Measurements from ENCODE around the gene TMPRSS9. TPM values are rescaled to one million over a fixed set of nuclear protein-coding genes. Genes with fewer than 3 reads are reported as not detected.
A peak's percentile ranks its signal among the peaks of the same experiment; 100 is the strongest.

Gene TMPRSS9
- total and polyA plus RNA-seq, 10 donors: 0.70 to 4.3 (median 2.7) TPM

DNA sequence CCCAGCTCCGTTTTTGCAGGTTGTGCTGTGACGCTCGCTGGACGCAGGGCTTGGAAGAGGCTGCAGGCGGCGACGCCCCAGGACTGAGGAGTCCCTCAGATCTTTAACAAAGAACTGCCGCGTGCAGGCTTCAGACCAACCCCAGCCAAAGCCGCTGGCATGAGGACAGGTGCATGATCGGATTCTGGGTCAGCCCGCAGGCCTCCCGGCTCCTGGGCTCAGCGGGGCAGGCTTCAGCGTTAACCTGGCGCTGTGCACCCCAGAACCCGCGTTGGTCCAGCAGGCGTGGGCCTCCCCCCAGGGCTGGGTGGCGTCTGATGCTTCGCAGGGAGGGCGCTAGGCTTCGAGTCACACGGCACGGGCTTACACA, 68.2 kb downstream of the TMPRSS9 start:
- 51 to 73% (median 65%) methylated on average over 20 to 25 of the region's 25 CpGs for WGBS, 5 donors
- Histone ChIP-seq H3K4me3 (peak overlapping the region; percentile 75 to 100 (median 90)), H3K27ac (peak overlapping the region in 7 of 8 donors; percentile 94 to 99 (median 97)), H3K27me3 (replicated peaks in 1 of 7) (no peaks in the 10 kb centered on the region), H3K36me3 (peaks cover 0 to 66% (median 20%) of the 10 kb centered on the region in 6 donors), H3K9me3 (no peaks in the 10 kb centered on the region), H3K4me1 (peaks cover 24 to 52% (median 40%) of the 10 kb centered on the region in 6 donors)
- DNase-seq: peak; percentile 85
- intact Hi-C loops (cut with DNase I; ENCODE audit: low total_unique reads): no loop called here
- TF ChIP-seq POLR2A (IDR thresholded peaks at IDR 0.05) (no peak), POLR2AphosphoS5 (IDR thresholded peaks at IDR 0.05) (no peak)
- TF ChIP-seq, protein P1, sequence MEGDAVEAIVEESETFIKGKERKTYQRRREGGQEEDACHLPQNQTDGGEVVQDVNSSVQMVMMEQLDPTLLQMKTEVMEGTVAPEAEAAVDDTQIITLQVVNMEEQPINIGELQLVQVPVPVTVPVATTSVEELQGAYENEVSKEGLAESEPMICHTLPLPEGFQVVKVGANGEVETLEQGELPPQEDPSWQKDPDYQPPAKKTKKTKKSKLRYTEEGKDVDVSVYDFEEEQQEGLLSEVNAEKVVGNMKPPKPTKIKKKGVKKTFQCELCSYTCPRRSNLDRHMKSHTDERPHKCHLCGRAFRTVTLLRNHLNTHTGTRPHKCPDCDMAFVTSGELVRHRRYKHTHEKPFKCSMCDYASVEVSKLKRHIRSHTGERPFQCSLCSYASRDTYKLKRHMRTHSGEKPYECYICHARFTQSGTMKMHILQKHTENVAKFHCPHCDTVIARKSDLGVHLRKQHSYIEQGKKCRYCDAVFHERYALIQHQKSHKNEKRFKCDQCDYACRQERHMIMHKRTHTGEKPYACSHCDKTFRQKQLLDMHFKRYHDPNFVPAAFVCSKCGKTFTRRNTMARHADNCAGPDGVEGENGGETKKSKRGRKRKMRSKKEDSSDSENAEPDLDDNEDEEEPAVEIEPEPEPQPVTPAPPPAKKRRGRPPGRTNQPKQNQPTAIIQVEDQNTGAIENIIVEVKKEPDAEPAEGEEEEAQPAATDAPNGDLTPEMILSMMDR (IDR thresholded peaks at IDR 0.05 in 8 of 11, conservative IDR thresholded peaks at IDR 0.05 in 3 of 11): no peak

DNA sequence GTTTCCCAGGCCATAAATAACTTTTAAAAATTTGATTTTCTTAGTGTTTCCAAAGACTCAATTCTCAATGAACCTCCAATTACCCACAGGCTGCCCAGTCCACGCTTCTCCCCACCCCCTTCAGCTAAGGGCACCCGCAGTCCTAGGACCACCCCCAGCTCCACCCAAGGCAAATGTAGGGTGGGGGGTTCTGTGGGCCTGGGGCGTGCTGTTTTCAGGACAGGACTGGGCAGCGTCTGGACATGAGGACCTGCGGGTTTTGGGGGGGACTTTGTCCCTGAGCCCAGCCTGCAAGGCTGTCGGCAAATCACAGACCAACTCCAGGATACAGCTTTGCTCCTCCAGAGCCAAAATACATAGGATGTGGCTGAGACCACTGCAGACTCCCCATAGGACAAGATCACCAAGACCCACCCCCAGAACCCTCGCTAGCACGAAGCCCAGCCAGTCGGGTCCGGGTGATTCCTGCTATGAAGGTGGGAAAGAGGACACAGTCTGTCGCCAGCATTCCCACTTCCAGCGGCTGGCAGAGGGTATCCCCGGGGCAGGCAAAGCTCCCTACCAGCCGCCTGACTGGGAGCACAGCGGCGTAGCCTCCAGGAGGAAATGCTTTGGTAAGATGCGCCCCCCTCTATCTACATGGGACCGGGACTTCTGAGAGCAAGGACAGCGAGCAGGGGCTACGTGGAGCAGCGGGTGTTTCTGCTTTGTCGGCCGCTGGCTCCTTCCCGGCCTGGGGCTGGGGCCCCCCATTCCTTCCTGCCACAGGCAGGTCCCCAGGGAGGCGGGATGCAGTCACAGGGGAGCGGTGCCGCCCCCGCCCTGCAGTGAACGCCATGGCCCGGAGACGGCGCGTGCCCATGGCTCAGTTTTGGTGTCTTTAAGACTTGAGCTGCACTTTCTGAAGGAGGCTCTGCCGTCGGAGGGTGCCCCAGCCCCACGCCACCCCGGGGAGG, 69.0 kb downstream of the TMPRSS9 start:
- 81 to 87% (median 83%) methylated on average over 24 to 37 of the region's 37 CpGs for WGBS, 5 donors

DNA sequence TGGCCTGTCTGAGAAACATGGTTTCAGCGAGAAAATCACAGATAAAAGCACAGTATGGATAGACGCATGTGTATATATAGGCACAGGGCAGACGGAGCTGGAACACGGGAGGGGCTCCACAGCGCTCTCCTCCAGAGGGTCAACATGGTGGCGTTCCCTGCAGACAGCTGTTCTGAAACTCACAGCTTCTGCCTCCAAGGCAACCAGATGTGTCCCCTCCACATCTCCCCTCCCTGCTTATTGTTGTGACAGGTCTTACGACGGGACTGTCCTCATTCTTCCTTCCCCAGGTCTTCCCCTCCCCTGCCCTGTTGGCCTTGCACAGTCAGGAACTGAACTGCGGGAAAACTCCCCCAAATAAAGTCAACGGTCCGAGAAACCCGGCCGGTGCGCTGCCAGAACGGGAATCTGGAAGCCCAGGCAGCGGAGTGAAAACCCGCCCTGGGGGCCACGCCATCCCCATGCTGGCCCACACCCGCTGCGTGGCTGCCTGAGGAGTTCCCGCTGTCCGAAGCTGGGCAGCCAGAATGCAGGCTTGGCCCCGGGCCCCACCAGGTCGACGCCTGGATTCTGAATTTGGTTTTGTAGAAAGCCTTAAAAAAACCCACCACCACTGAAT, 70.0 kb downstream of the TMPRSS9 start:
- 78 to 88% (median 86%) methylated on average over 18 to 25 of the region's 25 CpGs for WGBS, 5 donors
- intact Hi-C loops (cut with DNase I; ENCODE audit: low total_unique reads): no loop called here
- Histone ChIP-seq H3K9me3 (no peaks in the 10 kb centered on the region), H3K27ac (no peak overlapping the region), H3K27me3 (replicated peaks in 1 of 7) (no peaks in the 10 kb centered on the region), H3K36me3 (peaks cover 0 to 66% (median 30%) of the 10 kb centered on the region in 6 donors), H3K4me3 (no peak overlapping the region), H3K4me1 (peaks cover 19 to 35% (median 33%) of the 10 kb centered on the region in 6 donors)
- no peak for TF ChIP-seq POLR2AphosphoS5 (IDR thresholded peaks at IDR 0.05)
- TF ChIP-seq POLR2A (IDR thresholded peaks at IDR 0.05): no peak
- TF ChIP-seq, protein P1 (IDR thresholded peaks at IDR 0.05 in 8 of 11, conservative IDR thresholded peaks at IDR 0.05 in 3 of 11): no peak
- DNase-seq: peak; percentile 74

More for the DNA sequence above, 69.0 kb downstream of the TMPRSS9 start:
- intact Hi-C loops (cut with DNase I; ENCODE audit: low total_unique reads): no loop called here
- peaks cover 19 to 45% (median 36%) of the 10 kb centered on the region in 6 donors for H3K4me1 ChIP-seq
- peak overlapping the region in 1 of 8 donors; percentile 96 for H3K27ac ChIP-seq
- peak; percentile 75 for DNase-seq
- H3K27me3 ChIP-seq (replicated peaks in 1 of 7): no peaks in the 10 kb centered on the region
- TF ChIP-seq POLR2AphosphoS5 (IDR thresholded peaks at IDR 0.05): no peak
- TF ChIP-seq, protein P1 (IDR thresholded peaks at IDR 0.05 in 8 of 11, conservative IDR thresholded peaks at IDR 0.05 in 3 of 11): no peak
- TF ChIP-seq POLR2A (IDR thresholded peaks at IDR 0.05): no peak
- no peak overlapping the region for H3K4me3 ChIP-seq
- no peaks in the 10 kb centered on the region for H3K9me3 ChIP-seq
- H3K36me3 ChIP-seq: peaks cover 0 to 66% (median 21%) of the 10 kb centered on the region in 6 donors
